Smooth muscle cell (in vitro differentiated cells): ENCODE measurements around the gene SMOC1. TPM values are rescaled to one million over a fixed set of nuclear protein-coding genes. Genes with fewer than 3 reads are reported as not detected.

Experiments
- DNase-seq: peaks from one replicate; lab custom pipeline; 2025; ENCODE audit not compliant: unreplicated experiment; lab: John Stamatoyannopoulos, UW
- H2AFZ ChIP-seq: fragments of 200-600 bp; sonication (generic); 2 replicates; pipeline ENCODE4 v1.6.0; 2016; ENCODE audit warnings: antibody characterized with exemption, low read depth, mild to moderate bottlenecking
- H3F3A ChIP-seq: fragments of 200-600 bp; sonication (generic); 2 replicates; pipeline ENCODE4 v1.6.0; 2017; ENCODE audit warnings: antibody characterized with exemption, low read depth
- H3K27ac ChIP-seq: fragments of 200-600 bp; sonication (generic); 2 replicates; pipeline ENCODE4 v1.5.1; 2016; ENCODE audit warnings: low read depth, mild to moderate bottlenecking
- H3K27me3 ChIP-seq: fragments of 200-600 bp; sonication (generic); 2 replicates; pipeline ENCODE4 v1.6.1; 2016; ENCODE audit warnings: low read depth, mild to moderate bottlenecking
- H3K36me3 ChIP-seq: fragments of 200-600 bp; sonication (generic); 2 replicates; pipeline ENCODE4 v1.5.1; 2016; ENCODE audit warnings: low read depth
- H3K4me1 ChIP-seq: fragments of 200-600 bp; sonication (generic); 2 replicates; pipeline ENCODE4 v1.5.1; 2016; ENCODE audit warnings: low read depth
- H3K4me2 ChIP-seq: fragments of 200-600 bp; sonication (generic); 2 replicates; pipeline ENCODE4 v1.6.0; 2016; ENCODE audit warnings: mild to moderate bottlenecking
- H3K4me3 ChIP-seq: fragments of 200-600 bp; sonication (generic); 2 replicates; pipeline ENCODE4 v1.5.1; 2016; ENCODE audit warnings: mild to moderate bottlenecking
- H3K79me2 ChIP-seq: fragments of 200-600 bp; sonication (generic); 2 replicates; pipeline ENCODE4 v1.6.0; 2016; ENCODE audit warnings: low read depth, mild to moderate bottlenecking
- H3K9ac ChIP-seq: fragments of 200-600 bp; sonication (generic); 2 replicates; pipeline ENCODE4 v1.6.0; 2016; ENCODE audit warnings: low read depth
- H3K9me3 ChIP-seq: fragments of 200-600 bp; sonication (generic); replicated peaks from 2 replicates; pipeline ENCODE4 v1.5.1; 2016; ENCODE audit warnings: low read depth
- H4K20me1 ChIP-seq: fragments of 200-600 bp; sonication (generic); 2 replicates; pipeline ENCODE4 v1.6.0; 2016; ENCODE audit warnings: low read depth
- WGBS: methylation state at CpG from one replicate; pipeline ENCODE4 v1.1.7; 2016; ENCODE audit warnings: low lambda C conversion rate; 5-methylcytosine and 5-hydroxymethylcytosine counted together
- polyA plus RNA-seq: library from polyadenylated mRNA; unstranded; fragments of >200 nt; fragmentation: Nextera tagmentation; extraction: Ambion mirVana; gene quantifications from 2 replicates; pipeline ENCODE4 v1.2.1, GENCODE V29; 2016
- total RNA-seq: library from RNA; depleted of rRNA; stranded (reverse); fragments of >200 nt; gene quantifications from 2 replicates; pipeline ENCODE4 v1.2.3, GENCODE V29; 2014
- TF ChIP-seq, protein P1 (sequence below): fragments of 200-600 bp; sonication (generic); IDR thresholded peaks from 2 replicates; pipeline ENCODE4 v1.5.1; 2017; ENCODE audit warnings: borderline replicate concordance, mild to moderate bottlenecking, antibody characterized with exemption; ENCODE audit not compliant: insufficient read depth, poor library complexity, severe bottlenecking

The SMOC1 gene
- total and polyA plus RNA-seq, 2 experiments from 2014 or later: 1.6 to 6.3 TPM

DNA sequence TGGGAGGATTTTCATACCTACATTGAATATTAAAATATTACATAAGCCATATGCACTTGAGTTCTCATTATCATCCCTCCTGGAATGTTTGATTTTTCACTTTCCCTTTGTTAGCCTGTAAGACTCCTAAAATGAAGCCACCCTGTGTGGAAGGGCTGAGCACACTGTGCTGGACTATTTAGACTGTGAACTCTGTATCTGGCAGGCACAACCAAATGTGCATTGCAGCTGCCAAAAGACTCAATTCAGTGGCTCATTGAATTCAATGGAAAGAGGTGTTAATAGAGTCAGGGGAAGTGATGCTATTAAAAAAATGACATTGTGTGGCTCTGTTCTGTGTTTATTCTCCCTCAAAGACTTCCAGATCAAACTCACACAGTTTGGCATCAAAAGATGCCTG is 111.1 kb downstream of the SMOC1 start:
- no peak for DNase-seq
- TF ChIP-seq, protein P1, sequence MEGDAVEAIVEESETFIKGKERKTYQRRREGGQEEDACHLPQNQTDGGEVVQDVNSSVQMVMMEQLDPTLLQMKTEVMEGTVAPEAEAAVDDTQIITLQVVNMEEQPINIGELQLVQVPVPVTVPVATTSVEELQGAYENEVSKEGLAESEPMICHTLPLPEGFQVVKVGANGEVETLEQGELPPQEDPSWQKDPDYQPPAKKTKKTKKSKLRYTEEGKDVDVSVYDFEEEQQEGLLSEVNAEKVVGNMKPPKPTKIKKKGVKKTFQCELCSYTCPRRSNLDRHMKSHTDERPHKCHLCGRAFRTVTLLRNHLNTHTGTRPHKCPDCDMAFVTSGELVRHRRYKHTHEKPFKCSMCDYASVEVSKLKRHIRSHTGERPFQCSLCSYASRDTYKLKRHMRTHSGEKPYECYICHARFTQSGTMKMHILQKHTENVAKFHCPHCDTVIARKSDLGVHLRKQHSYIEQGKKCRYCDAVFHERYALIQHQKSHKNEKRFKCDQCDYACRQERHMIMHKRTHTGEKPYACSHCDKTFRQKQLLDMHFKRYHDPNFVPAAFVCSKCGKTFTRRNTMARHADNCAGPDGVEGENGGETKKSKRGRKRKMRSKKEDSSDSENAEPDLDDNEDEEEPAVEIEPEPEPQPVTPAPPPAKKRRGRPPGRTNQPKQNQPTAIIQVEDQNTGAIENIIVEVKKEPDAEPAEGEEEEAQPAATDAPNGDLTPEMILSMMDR: no peak
- Histone ChIP-seq H3K9me3 (no peaks in the 10 kb centered on the region), H3K79me2 (no peaks in the 10 kb centered on the region), H3K4me1 (peaks cover 25% of the 10 kb centered on the region), H3K27me3 (peaks cover 14% of the 10 kb centered on the region), H3K27ac (no peak overlapping the region), H3F3A (no peaks in the 10 kb centered on the region), H2AFZ (no peak overlapping the region), H3K9ac (no peak overlapping the region), H3K4me3 (no peak overlapping the region), H3K4me2 (no peak overlapping the region), H4K20me1 (no peaks in the 10 kb centered on the region), H3K36me3 (no peaks in the 10 kb centered on the region)

DNA sequence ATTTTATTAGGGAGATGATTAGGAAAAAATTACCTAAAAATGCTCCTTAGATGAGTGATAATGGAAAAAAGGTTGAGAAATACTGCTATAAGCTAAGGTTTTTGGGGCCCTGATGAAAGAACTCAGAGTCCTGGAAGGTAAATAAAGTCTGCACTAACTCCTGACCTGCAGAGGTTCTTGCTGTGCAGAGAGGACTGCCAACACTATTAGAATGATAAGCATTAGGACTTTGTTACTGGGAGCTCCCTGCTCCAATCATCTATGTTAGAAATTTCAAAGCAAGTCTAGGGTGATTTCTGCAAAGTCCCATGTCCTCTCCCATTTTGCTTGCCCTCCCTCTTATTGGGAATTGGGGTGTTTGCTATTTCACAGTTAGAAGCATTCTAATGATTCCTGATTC is 112.2 kb downstream of the SMOC1 start:
- Histone ChIP-seq H3K9me3 (no peaks in the 10 kb centered on the region), H3K4me3 (no peak overlapping the region), H3K9ac (no peak overlapping the region), H3K4me1 (peaks cover 25% of the 10 kb centered on the region), H4K20me1 (no peaks in the 10 kb centered on the region), H3K36me3 (no peaks in the 10 kb centered on the region), H3K4me2 (no peak overlapping the region), H3K27ac (no peak overlapping the region), H3K79me2 (no peaks in the 10 kb centered on the region), H3F3A (no peaks in the 10 kb centered on the region), H3K27me3 (peaks cover 14% of the 10 kb centered on the region), H2AFZ (no peak overlapping the region)
- TF ChIP-seq, protein P1: no peak
- DNase-seq: no peak

DNA sequence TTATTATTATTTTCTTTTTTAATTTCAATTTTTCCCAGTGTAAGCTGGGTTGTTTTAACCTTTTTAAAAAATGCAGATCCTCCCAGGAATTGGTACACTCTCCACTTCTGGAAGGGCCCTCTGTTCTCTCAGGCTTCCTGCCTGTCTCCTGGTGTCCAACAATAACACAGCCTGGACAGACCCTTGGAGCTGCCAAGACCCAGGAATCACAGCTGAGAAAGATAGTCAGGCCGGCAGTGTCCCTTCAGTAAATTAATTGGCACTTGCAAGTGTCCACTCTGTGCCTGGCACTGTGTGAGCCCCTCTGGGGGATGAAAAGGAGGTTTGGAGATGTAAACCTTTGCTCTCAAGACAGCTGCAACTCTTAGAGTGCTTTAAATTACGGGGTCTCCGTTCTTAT is 113.3 kb downstream of the SMOC1 start:
- Histone ChIP-seq H4K20me1 (no peaks in the 10 kb centered on the region), H3K27me3 (peaks cover 14% of the 10 kb centered on the region), H3K4me3 (no peak overlapping the region), H3F3A (no peaks in the 10 kb centered on the region), H3K4me2 (no peak overlapping the region), H3K36me3 (no peaks in the 10 kb centered on the region), H2AFZ (no peak overlapping the region), H3K9ac (no peak overlapping the region), H3K9me3 (no peaks in the 10 kb centered on the region), H3K4me1 (peaks cover 23% of the 10 kb centered on the region), H3K27ac (no peak overlapping the region), H3K79me2 (no peaks in the 10 kb centered on the region)
- no peak for DNase-seq
- TF ChIP-seq, protein P1: no peak
- WGBS: 91% methylated on average over 3 of the region's 3 CpGs

DNA sequence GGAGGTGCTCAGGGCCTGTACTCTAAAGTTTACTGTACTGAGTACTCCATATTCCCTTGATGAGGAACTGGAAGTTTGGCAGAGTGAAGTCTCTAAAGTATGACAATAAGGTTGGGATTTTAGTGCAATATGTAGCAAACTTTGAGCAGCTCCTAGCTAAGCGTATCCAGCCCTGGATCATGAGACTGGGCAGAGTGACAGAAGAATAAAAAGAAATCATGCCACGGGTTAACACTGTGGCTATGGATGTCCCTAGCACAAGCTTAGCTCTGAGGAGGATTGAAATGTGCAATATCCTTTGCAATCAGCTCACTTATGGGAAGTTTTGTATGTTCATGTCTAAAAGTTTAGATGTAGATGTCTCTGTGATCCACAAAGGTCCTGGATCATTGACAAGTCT is 114.1 kb downstream of the SMOC1 start:
- no peaks in the 10 kb centered on the region for H3K9me3 ChIP-seq

More for the DNA sequence above, 114.1 kb downstream of the SMOC1 start:
- Histone ChIP-seq H3K36me3 (no peaks in the 10 kb centered on the region), H2AFZ (no peak overlapping the region), H3K27ac (no peak overlapping the region), H3K79me2 (no peaks in the 10 kb centered on the region), H3K27me3 (peaks cover 14% of the 10 kb centered on the region), H3F3A (no peaks in the 10 kb centered on the region), H3K4me2 (no peak overlapping the region), H3K9ac (no peak overlapping the region), H3K4me3 (no peak overlapping the region), H3K4me1 (peaks cover 16% of the 10 kb centered on the region), H4K20me1 (no peaks in the 10 kb centered on the region)
- 98% methylated on average over 2 of the region's 2 CpGs for WGBS
- DNase-seq: no peak
- TF ChIP-seq, protein P1: no peak
